Neural cell (in vitro differentiated cells): ENCODE data around the gene AP4S1.

ENCODE experiments used
- MXI1 ChIP-seq: fragments of 450-650 bp; conservative IDR thresholded peaks from 2 replicates; pipeline ENCODE4 v1.6.1; 2014; ENCODE audit warnings: antibody characterized with exemption, mild to moderate bottlenecking; ENCODE audit not compliant: poor library complexity, severe bottlenecking
- RAD21 ChIP-seq: fragments of 450-650 bp; conservative IDR thresholded peaks from 2 replicates; pipeline ENCODE4 v1.6.1; 2014; ENCODE audit warnings: antibody characterized with exemption, mild to moderate bottlenecking, moderate library complexity

- TF ChIP-seq RAD21 (no peak), MXI1 (no peak)
Observed at GRCh38 chr14:31009836-31010574, 15.4 kb upstream of the AP4S1 start.
